Upper lobe of left lung (tissue), 6 donors: Measurements from ENCODE around the gene PKNOX2. TPM values are rescaled to one million over a fixed set of nuclear protein-coding genes. Genes with fewer than 3 reads are reported as not detected.
A peak's percentile ranks its signal among the peaks of the same experiment; 100 is the strongest.

ENCODE experiments used
- ATAC-seq, 2 donors: fragments of 200-7000 bp; cut with Tn5 transposase; one replicate each; pipeline ENCODE4 v1.9.1; 2022; ENCODE audit warnings: mild to moderate bottlenecking in 2 of 2, moderate library complexity in 2 of 2; ENCODE audit not compliant: low FRiP score in 2 of 2
- DNase-seq, 2 donors: peaks; one replicate each; pipeline ENCODE4 v3.0.0-alpha.2; 2019 to 2020
- H3K27ac ChIP-seq, 4 donors: fragments of 200-600 bp; sonication (generic); one replicate each; pipeline ENCODE4 v1.5.1; 2016 to 2019
- H3K27me3 ChIP-seq, 4 donors: fragments of 200-600 bp; sonication (generic); one replicate each; pipeline ENCODE4 v1.5.1; 2017 to 2019
- H3K36me3 ChIP-seq, 4 donors: fragments of 200-600 bp; sonication (generic); one replicate each; pipeline ENCODE4 v1.5.1; 2016 to 2019
- H3K4me1 ChIP-seq, 4 donors: fragments of 200-600 bp; sonication (generic); one replicate each; pipeline ENCODE4 v1.5.1; 2018 to 2019
- H3K4me3 ChIP-seq, 4 donors: fragments of 200-600 bp; sonication (generic); one replicate each; pipeline ENCODE4 v1.5.1; 2017 to 2019; ENCODE audit warnings: mild to moderate bottlenecking in 2 of 4, moderate library complexity in 1 of 4
- H3K9me3 ChIP-seq, 4 donors: fragments of 200-600 bp; sonication (generic); one replicate each; pipeline ENCODE4 v1.5.1; 2018 to 2019
- EP300 ChIP-seq, 4 donors: sonication (generic); formaldehyde crosslinking; IDR thresholded peaks; one replicate each; pipeline ENCODE4 v1.5.1; 2017; ENCODE audit warnings: antibody characterized with exemption in 4 of 4, control low read depth in 2 of 4
- POLR2A ChIP-seq, 4 donors: fragments of 450-650 bp; IDR thresholded peaks; one replicate each; pipeline ENCODE4 v1.5.1; 2016 to 2017; ENCODE audit warnings: antibody characterized with exemption in 4 of 4, mild to moderate bottlenecking in 2 of 4
- POLR2AphosphoS5 ChIP-seq, 2 donors: sonication (generic); formaldehyde crosslinking; IDR thresholded peaks; one replicate each; pipeline ENCODE4 v1.5.1; 2017; ENCODE audit warnings: antibody characterized with exemption in 2 of 2
- WGBS, 2 donors: methylation state at CpG; one replicate each; pipeline ENCODE4 v1.1.5; 2017 to 2018; 5-methylcytosine and 5-hydroxymethylcytosine counted together
- total RNA-seq, 6 donors: library from RNA; depleted of rRNA in 4 of 6; stranded (reverse); fragments of >200 nt in 4 of 6; gene quantifications; one replicate each; pipeline versions ENCODE4 v1.1.0 to v1.2.1, GENCODE V29; 2016 to 2021
- TF ChIP-seq, protein P1 (sequence below), 6 experiments: fragments of 450-650 bp in 4 of 6; fragments of 200-600 bp in 2 of 6; sonication (generic) in 2 of 6; IDR thresholded peaks; one replicate each; pipeline ENCODE4 v1.5.1; 2016 to 2019; ENCODE audit warnings: antibody characterized with exemption in 6 of 6
- donor health status: DM: no; HTN: no; CAD: no; lungs with moderate emphysema.
- donor health status: DM: no; HTN: yes; CAD: no; lungs with severe emphysema.

The PKNOX2 gene, protein sequence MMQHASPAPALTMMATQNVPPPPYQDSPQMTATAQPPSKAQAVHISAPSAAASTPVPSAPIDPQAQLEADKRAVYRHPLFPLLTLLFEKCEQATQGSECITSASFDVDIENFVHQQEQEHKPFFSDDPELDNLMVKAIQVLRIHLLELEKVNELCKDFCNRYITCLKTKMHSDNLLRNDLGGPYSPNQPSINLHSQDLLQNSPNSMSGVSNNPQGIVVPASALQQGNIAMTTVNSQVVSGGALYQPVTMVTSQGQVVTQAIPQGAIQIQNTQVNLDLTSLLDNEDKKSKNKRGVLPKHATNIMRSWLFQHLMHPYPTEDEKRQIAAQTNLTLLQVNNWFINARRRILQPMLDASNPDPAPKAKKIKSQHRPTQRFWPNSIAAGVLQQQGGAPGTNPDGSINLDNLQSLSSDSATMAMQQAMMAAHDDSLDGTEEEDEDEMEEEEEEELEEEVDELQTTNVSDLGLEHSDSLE
- total RNA-seq, result 10 to 100 TPM in 2 of 6 donors, 1 to 10 TPM in 4; 2.9 to 15.5 (median 8.4) TPM

- peaks cover 0 to 24% (median 15%) of the 10 kb centered on the region in 4 donors for H3K27me3 ChIP-seq
- peak within 1 kb of the TSS; percentile 80 to 88 (median 86) for H3K27ac ChIP-seq
- ATAC-seq (peak; percentile 75 to 86), DNase-seq (peak; percentile 45 to 95)
- H3K36me3 ChIP-seq, result no peaks in the 10 kb centered on the region
- peaks cover 18 to 29% (median 24%) of the 10 kb centered on the region in 4 donors for H3K4me1 ChIP-seq
- H3K9me3 ChIP-seq, result no peaks in the 10 kb centered on the region
- WGBS, 2 donors, result 1% methylated on average over 33 to 42 of the region's 58 CpGs
- TF ChIP-seq, protein P1, sequence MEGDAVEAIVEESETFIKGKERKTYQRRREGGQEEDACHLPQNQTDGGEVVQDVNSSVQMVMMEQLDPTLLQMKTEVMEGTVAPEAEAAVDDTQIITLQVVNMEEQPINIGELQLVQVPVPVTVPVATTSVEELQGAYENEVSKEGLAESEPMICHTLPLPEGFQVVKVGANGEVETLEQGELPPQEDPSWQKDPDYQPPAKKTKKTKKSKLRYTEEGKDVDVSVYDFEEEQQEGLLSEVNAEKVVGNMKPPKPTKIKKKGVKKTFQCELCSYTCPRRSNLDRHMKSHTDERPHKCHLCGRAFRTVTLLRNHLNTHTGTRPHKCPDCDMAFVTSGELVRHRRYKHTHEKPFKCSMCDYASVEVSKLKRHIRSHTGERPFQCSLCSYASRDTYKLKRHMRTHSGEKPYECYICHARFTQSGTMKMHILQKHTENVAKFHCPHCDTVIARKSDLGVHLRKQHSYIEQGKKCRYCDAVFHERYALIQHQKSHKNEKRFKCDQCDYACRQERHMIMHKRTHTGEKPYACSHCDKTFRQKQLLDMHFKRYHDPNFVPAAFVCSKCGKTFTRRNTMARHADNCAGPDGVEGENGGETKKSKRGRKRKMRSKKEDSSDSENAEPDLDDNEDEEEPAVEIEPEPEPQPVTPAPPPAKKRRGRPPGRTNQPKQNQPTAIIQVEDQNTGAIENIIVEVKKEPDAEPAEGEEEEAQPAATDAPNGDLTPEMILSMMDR (IDR thresholded peaks at IDR 0.05), result peak in 5 of 6 experiments; percentile 19 to 62 (median 42)
- peak in 2 of 4 donors; percentile 23 to 43 for TF ChIP-seq POLR2A (IDR thresholded peaks at IDR 0.05)
- no peak for TF ChIP-seq EP300 (IDR thresholded peaks at IDR 0.05)
- peak; percentile 5 to 59 for TF ChIP-seq POLR2AphosphoS5 (IDR thresholded peaks at IDR 0.05)
- peak within 1 kb of the TSS; percentile 48 to 61 (median 56) for H3K4me3 ChIP-seq
Observed at GRCh38 chr11:125164422-125165110, at the start of gene PKNOX2. Gene PKNOX2, plus strand, starts transcription at chr11:125164751. Its CDS starts 186,555 bp downstream, at chr11:125351306.

DNA sequence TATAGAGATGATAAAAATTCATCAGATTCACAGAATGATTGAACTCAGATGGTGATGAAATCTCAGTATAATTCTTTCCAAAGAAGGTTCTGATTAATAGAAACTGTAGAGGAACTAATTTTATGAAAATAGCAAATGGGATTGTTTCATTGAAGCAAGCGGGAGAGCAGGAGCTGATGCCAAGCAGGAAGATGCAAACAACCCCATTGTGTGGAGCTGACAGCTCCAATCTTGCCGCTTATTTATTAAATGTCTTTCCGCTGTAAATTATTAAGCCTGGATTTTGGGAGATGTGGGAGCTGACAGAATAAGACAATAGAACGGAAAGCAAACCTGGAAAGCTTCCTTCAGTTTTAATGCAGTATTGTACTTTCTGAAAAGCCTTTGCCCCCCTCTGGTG lies 47.1 kb upstream of the PKNOX2 start:
- DNase-seq, result no peak
- H3K27ac ChIP-seq, result no peak overlapping the region
- no peak overlapping the region for H3K4me3 ChIP-seq
- ATAC-seq, result no peak
- no peaks in the 10 kb centered on the region for H3K27me3 ChIP-seq
- WGBS, 2 donors, result 66 to 71% methylated on average over 4 of the region's 4 CpGs
- no peaks in the 10 kb centered on the region for H3K9me3 ChIP-seq
- no peaks in the 10 kb centered on the region for H3K36me3 ChIP-seq
- no peak for TF ChIP-seq POLR2AphosphoS5 (IDR thresholded peaks at IDR 0.05)
- no peak for TF ChIP-seq EP300 (IDR thresholded peaks at IDR 0.05)
- no peak for TF ChIP-seq POLR2A (IDR thresholded peaks at IDR 0.05)
- TF ChIP-seq, protein P1 (IDR thresholded peaks at IDR 0.05), result no peak
- H3K4me1 ChIP-seq, result no peaks in the 10 kb centered on the region

- Histone ChIP-seq H3K9me3 (no peaks in the 10 kb centered on the region), H3K27ac (peak overlapping the region in 3 of 4 donors; percentile 65 to 74 (median 74)), H3K4me1 (peaks cover 0 to 9% (median 0%) of the 10 kb centered on the region in 4 donors), H3K36me3 (no peaks in the 10 kb centered on the region), H3K27me3 (no peaks in the 10 kb centered on the region), H3K4me3 (peak overlapping the region in 3 of 4 donors; percentile 1 to 19 (median 9))
- ATAC-seq (no peak), DNase-seq (no peak)
- TF ChIP-seq POLR2AphosphoS5 (IDR thresholded peaks at IDR 0.05) (no peak), EP300 (IDR thresholded peaks at IDR 0.05) (peak in 2 of 4 donors; percentile 18 to 50), POLR2A (IDR thresholded peaks at IDR 0.05) (no peak)
- TF ChIP-seq, protein P1 (IDR thresholded peaks at IDR 0.05), result no peak
- WGBS, 2 donors, result 72 to 87% methylated on average over 4 of the region's 4 CpGs
Observed at GRCh38 chr11:125123194-125123946, 41.2 kb upstream of the PKNOX2 start.

DNA sequence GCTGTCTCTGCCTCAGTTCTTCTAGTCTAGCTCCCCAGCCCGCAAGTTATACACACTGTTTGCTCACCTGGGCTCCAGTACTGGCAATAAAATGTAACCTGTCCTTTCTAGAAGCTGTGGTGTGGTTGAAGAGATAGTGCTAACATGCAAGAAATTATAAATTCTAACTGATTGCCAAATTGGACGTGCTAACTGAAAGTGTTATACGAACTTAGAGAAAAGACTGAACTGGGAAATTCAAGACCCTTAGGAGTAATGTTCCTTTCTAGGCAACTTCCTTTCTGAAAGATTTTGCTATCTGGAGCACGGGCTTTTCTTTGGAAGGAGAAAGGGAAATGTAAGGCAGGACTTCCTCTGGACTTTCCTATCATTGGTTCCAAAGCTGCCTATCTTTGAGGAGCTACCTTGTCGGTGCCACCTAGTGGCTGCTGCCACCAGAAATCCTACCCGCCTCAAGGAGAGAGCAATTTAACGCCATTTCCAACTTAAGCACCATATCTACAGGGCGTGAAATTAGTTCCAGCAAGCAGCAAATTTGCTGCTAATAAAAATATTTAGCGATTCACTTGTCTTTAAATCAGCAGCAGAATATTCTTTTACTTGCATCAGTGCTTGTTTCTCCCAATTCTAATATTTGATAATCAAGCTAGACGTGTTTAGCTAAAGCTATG lies 40.5 kb upstream of the PKNOX2 start:
- peak overlapping the region in 3 of 4 donors; percentile 1 to 19 (median 9) for H3K4me3 ChIP-seq

More for the DNA sequence above, 40.5 kb upstream of the PKNOX2 start:
- Histone ChIP-seq H3K9me3 (no peaks in the 10 kb centered on the region), H3K27me3 (no peaks in the 10 kb centered on the region), H3K4me1 (peaks cover 0 to 9% (median 0%) of the 10 kb centered on the region in 4 donors), H3K36me3 (no peaks in the 10 kb centered on the region), H3K27ac (peak overlapping the region in 3 of 4 donors; percentile 65 to 74 (median 74))
- ATAC-seq (peak; percentile 86 to 91), DNase-seq (peak in 1 of 2 donors; percentile 81)
- TF ChIP-seq, protein P1 (IDR thresholded peaks at IDR 0.05), result peak; percentile 25 to 62 (median 46)
- no peak for TF ChIP-seq POLR2AphosphoS5 (IDR thresholded peaks at IDR 0.05)
- no peak for TF ChIP-seq EP300 (IDR thresholded peaks at IDR 0.05)
- TF ChIP-seq POLR2A (IDR thresholded peaks at IDR 0.05), result peak in 1 of 4 donors; percentile 39
- WGBS, 2 donors, result 58 to 59% methylated on average over 10 of the region's 10 CpGs
